SU-DHL-6 (cell line): ENCODE data around the gene EYA3.

Experiments used
- CTCF ChIP-seq: fragments of 200-600 bp; sonication (generic); IDR thresholded peaks from one replicate; pipeline ENCODE4 v1.5.1; 2017; ENCODE audit warnings: antibody characterized with exemption, mild to moderate bottlenecking, low read length, moderate library complexity; ENCODE audit not compliant: insufficient read depth, poor library complexity, severe bottlenecking
- EZH2phosphoT487 ChIP-seq: fragments of 200-600 bp; sonication (generic), shearing (Covaris generic); conservative IDR thresholded peaks from 2 replicates; pipeline ENCODE4 v1.6.1; 2018; ENCODE audit warnings: mild to moderate bottlenecking, antibody characterized with exemption, low read length, moderate library complexity, mixed read lengths

DNA sequence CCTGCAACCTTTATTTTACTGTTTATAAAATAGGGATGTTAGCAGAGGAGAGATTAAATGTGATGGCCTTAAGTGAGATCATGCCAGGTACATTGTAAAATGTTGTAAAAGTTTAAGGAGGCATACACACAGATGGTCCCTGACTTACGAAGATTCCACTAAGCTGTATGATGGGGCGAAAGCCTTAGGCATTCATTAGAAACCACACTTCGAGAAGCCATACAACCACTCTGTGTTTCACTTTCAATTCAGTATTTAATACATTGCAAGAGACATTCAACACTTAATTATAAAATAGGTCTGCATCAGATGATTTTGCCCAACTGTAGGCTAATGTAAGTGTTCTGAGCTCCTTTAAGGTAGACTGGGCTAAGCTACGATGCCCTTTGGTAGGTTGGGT, 149.9 kb downstream of the EYA3 start:
- no peak for TF ChIP-seq CTCF
- no peak for TF ChIP-seq EZH2phosphoT487
